ENCODE measurements around the gene FNBP1. TPM values are rescaled to one million over a fixed set of nuclear protein-coding genes. Genes with fewer than 3 reads are reported as not detected.
"Not testable (repeated sequence)": the region's sequence is repeated elsewhere in the genome, so short reads cannot be mapped to it uniquely, and the experiment has no call there.

FNBP1 gene
- total and polyA plus RNA-seq, 2 experiments from 2014 or later = 17.8 to 22.6 TPM

DNA sequence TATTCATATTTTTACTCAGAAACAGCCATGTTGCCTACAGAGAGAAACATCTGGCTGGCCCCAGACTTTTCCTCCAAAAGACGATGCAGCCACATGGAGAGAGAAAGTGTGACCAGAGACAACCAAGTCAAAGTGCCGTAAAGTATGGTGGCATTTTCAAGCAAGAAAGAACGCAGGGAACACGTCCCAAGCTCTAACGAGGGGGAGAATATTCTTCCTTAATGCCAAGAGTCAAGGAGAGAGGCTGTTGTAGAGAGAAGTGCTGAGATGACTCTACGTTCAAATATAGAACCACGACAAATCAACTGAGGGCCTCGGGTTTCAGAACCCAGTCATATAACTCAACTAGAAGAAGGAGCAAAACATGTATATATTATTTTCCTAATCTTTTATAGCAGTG, 55.9 kb downstream of the FNBP1 start:
- WGBS, 2 experiments (ENCODE audit: low coverage in 1 of 2, low lambda C conversion rate in 2 of 2, missing lambda C conversion rate in 2 of 2) = 63 to 67% methylated on average over 8 of the region's 8 CpGs
- H2AFZ ChIP-seq = no peak overlapping the region
- H3K4me2 ChIP-seq (ENCODE audit: unreplicated experiment) = no peak overlapping the region
- H3F3A ChIP-seq (ENCODE audit: insufficient read depth) = peaks cover 13% of the 10 kb centered on the region
- H3K9me3 ChIP-seq (ENCODE audit: low read depth) = no peaks in the 10 kb centered on the region
- no peaks in the 10 kb centered on the region for H3K27me3 ChIP-seq (replicated peaks; ENCODE audit: insufficient read depth)
- peaks cover 61% of the 10 kb centered on the region for H3K79me2 ChIP-seq (ENCODE audit: insufficient read depth)
- no peak for DNase-seq
- TF ChIP-seq EZH2phosphoT487 (IDR thresholded peaks at IDR 0.05; ENCODE audit: insufficient read depth, low read depth) (no peak), EZH2 (IDR thresholded peaks at IDR 0.05; ENCODE audit: insufficient read depth, poor library complexity, severe bottlenecking) (no peak)
- no peak overlapping the region for H3K27ac ChIP-seq
- H3K36me3 ChIP-seq (ENCODE audit: low read depth) = no peaks in the 10 kb centered on the region
- in situ Hi-C loops (cut with MboI) = no loop called here
- H3K4me3 ChIP-seq = no peak overlapping the region
- no peak overlapping the region for H3K9ac ChIP-seq
- H3K9me2 ChIP-seq (ENCODE audit: insufficient read depth) = no peaks in the 10 kb centered on the region
- no peaks in the 10 kb centered on the region for H4K20me1 ChIP-seq (ENCODE audit: insufficient read depth)
- peaks cover 31% of the 10 kb centered on the region for H3K4me1 ChIP-seq (ENCODE audit: insufficient read depth)

DNA sequence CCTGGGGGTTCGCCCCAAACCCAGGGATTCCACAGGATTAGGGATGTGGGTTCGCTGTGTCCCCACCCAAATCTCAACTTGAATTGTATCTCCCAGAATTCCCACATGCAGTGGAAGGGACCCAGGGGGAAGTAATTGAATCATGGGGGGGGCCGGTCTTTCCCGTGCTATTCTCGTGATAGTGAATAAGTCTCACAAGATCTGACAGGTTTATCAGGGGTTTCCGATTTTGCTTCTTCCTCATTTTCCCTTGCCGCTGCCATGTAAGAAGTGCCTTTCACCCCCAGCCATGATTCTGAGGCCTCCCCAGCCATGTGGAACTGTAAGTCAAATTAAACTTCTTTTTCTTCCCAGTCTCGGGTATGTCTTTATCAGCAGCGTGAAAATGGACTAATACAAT, 58.4 kb downstream of the FNBP1 start:
- DNase-seq; H3K27me3 ChIP-seq (replicated peaks; ENCODE audit: insufficient read depth); H3F3A ChIP-seq (ENCODE audit: insufficient read depth); H2AFZ ChIP-seq; H3K9me3 ChIP-seq (ENCODE audit: low read depth); H3K36me3 ChIP-seq (ENCODE audit: low read depth); H3K4me1 ChIP-seq (ENCODE audit: insufficient read depth); H3K9me2 ChIP-seq (ENCODE audit: insufficient read depth); in situ Hi-C loops (cut with MboI); H3K4me3 ChIP-seq; H3K9ac ChIP-seq; H4K20me1 ChIP-seq (ENCODE audit: insufficient read depth); H3K27ac ChIP-seq; H3K4me2 ChIP-seq (ENCODE audit: unreplicated experiment): not testable (repeated sequence)
- peaks cover 60% of the 10 kb centered on the region for H3K79me2 ChIP-seq (ENCODE audit: insufficient read depth)
- 88 to 89% methylated on average over 9 of the region's 9 CpGs for WGBS, 2 experiments (ENCODE audit: low coverage in 1 of 2, low lambda C conversion rate in 2 of 2, missing lambda C conversion rate in 2 of 2)

DNA sequence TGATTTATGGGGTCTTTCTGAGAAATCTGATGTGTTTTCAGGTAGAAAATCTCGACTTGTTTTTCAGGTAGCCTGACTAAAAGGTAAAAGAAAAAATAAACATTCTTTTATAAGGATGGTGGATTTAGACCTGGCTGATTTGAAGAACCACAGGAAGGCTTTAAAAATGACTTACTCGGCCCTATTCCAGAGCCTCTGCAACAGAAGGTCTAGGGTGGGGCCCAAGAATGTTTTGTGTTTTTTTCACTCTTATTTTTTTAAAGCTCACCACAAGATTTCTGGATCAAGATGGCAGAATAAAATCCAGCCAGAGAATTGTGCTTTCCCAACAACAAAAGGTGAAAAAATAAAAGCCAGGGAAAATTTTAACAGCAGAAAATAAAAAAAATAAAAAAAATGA, 59.1 kb downstream of the FNBP1 start:
- peak overlapping the region; percentile 16 for H3K4me2 ChIP-seq (ENCODE audit: unreplicated experiment)
- 56 to 80% methylated on average over 2 of the region's 2 CpGs for WGBS, 2 experiments (ENCODE audit: low coverage in 1 of 2, low lambda C conversion rate in 2 of 2, missing lambda C conversion rate in 2 of 2)
- H4K20me1 ChIP-seq (ENCODE audit: insufficient read depth) = no peaks in the 10 kb centered on the region
- H3K4me3 ChIP-seq = no peak overlapping the region
- peaks cover 55% of the 10 kb centered on the region for H3K79me2 ChIP-seq (ENCODE audit: insufficient read depth)
- no peak overlapping the region for H2AFZ ChIP-seq
- H3K9me3 ChIP-seq (ENCODE audit: low read depth) = no peaks in the 10 kb centered on the region
- H3K9me2 ChIP-seq (ENCODE audit: insufficient read depth) = no peaks in the 10 kb centered on the region
- peak; percentile 73 for DNase-seq
- peaks cover 4% of the 10 kb centered on the region; the same call in 1 of the 2 replicates for H3K36me3 ChIP-seq (ENCODE audit: low read depth)
- H3F3A ChIP-seq (ENCODE audit: insufficient read depth) = no peaks in the 10 kb centered on the region
- TF ChIP-seq EZH2phosphoT487 (IDR thresholded peaks at IDR 0.05; ENCODE audit: insufficient read depth, low read depth) (no peak), EZH2 (IDR thresholded peaks at IDR 0.05; ENCODE audit: insufficient read depth, poor library complexity, severe bottlenecking) (no peak)
- in situ Hi-C loops (cut with MboI) = no loop called here
- H3K27ac ChIP-seq = no peak overlapping the region
- H3K4me1 ChIP-seq (ENCODE audit: insufficient read depth) = peaks cover under 1% of the 10 kb centered on the region
- H3K27me3 ChIP-seq (replicated peaks; ENCODE audit: insufficient read depth) = no peaks in the 10 kb centered on the region
- H3K9ac ChIP-seq = no peak overlapping the region

- Histone ChIP-seq H3K27ac (no peak overlapping the region), H3K9me2 (ENCODE audit: insufficient read depth) (no peaks in the 10 kb centered on the region), H3K4me1 (ENCODE audit: insufficient read depth) (no peaks in the 10 kb centered on the region; the same call in 1 of the 2 replicates), H3K4me3 (no peak overlapping the region), H2AFZ (no peak overlapping the region), H4K20me1 (ENCODE audit: insufficient read depth) (no peaks in the 10 kb centered on the region; the same call in 1 of the 2 replicates), H3K9me3 (ENCODE audit: low read depth) (no peaks in the 10 kb centered on the region), H3K4me2 (ENCODE audit: unreplicated experiment) (no peak overlapping the region), H3K79me2 (ENCODE audit: insufficient read depth) (peaks cover 45% of the 10 kb centered on the region), H3K36me3 (ENCODE audit: low read depth) (peaks cover 22% of the 10 kb centered on the region; the same call in 1 of the 2 replicates), H3K27me3 (replicated peaks; ENCODE audit: insufficient read depth) (no peaks in the 10 kb centered on the region), H3K9ac (no peak overlapping the region), H3F3A (ENCODE audit: insufficient read depth) (no peaks in the 10 kb centered on the region)
- DNase-seq = no peak
- in situ Hi-C loops (cut with MboI) = no loop called here
- TF ChIP-seq EZH2phosphoT487 (IDR thresholded peaks at IDR 0.05; ENCODE audit: insufficient read depth, low read depth) (no peak), EZH2 (IDR thresholded peaks at IDR 0.05; ENCODE audit: insufficient read depth, poor library complexity, severe bottlenecking) (no peak)
- 86 to 88% methylated on average over 15 of the region's 15 CpGs for WGBS, 2 experiments (ENCODE audit: low coverage in 1 of 2, low lambda C conversion rate in 2 of 2, missing lambda C conversion rate in 2 of 2)
Measured at GRCh38 chr9:129981180-129981907, 61.6 kb downstream of the FNBP1 start.

DNA sequence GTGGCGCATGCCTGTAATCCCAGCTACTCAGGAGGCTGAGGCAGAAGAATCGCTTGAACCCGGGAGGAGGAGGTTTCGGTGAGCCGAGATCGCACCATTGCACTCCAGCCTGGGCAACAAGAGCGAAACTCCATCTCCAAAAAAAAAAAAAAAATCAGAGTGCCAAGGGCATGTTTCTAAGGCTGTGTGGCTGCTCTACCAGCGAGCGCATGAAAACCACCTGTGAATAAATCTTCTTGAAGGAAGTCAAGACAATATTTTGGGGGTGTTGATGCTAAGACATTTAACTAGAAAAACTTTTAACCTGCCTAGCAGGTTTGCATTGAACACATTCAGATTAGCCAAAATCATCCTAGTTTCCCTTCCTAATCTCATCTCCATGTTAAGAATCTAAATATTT, 62.8 kb downstream of the FNBP1 start:
- H3K4me2 ChIP-seq (ENCODE audit: unreplicated experiment); H3K9me3 ChIP-seq (ENCODE audit: low read depth); H3K27me3 ChIP-seq (replicated peaks; ENCODE audit: insufficient read depth); H3F3A ChIP-seq (ENCODE audit: insufficient read depth); H3K9ac ChIP-seq; DNase-seq; H3K27ac ChIP-seq; H2AFZ ChIP-seq; H3K4me1 ChIP-seq (ENCODE audit: insufficient read depth); in situ Hi-C loops (cut with MboI); H3K9me2 ChIP-seq (ENCODE audit: insufficient read depth); H4K20me1 ChIP-seq (ENCODE audit: insufficient read depth); H3K4me3 ChIP-seq: not testable (repeated sequence)
- WGBS, 2 experiments (ENCODE audit: low coverage in 1 of 2, low lambda C conversion rate in 2 of 2, missing lambda C conversion rate in 2 of 2) = 96 to 99% methylated on average over 9 of the region's 9 CpGs
- Histone ChIP-seq H3K79me2 (ENCODE audit: insufficient read depth) (peaks cover 37% of the 10 kb centered on the region), H3K36me3 (ENCODE audit: low read depth) (peaks cover 26% of the 10 kb centered on the region; the same call in 1 of the 2 replicates)

All from GM23248 (cell line).